K562 (cell line): ENCODE results near the gene NPAS2. TPM values are rescaled to one million over a fixed set of nuclear protein-coding genes. Genes with fewer than 3 reads are reported as not detected.

Experiments
- HMBOX1 ChIP-seq: sonication (generic); IDR thresholded peaks from 2 replicates; pipeline ENCODE4 v1.6.1; 2016
- KLF16 ChIP-seq: IDR thresholded peaks from 2 replicates; pipeline ENCODE4 v1.6.1; 2016; ENCODE audit warnings: antibody characterized with exemption
- ZNF699 ChIP-seq: fragments of 250-450 bp; sonication (Bioruptor Pico); IDR thresholded peaks from 2 replicates; pipeline ENCODE4 v1.8.0; 2021; ENCODE audit warnings: mild to moderate bottlenecking, moderate library complexity; ENCODE audit not compliant: insufficient replicate concordance
- polyA plus RNA-seq, 8 experiments: library from polyadenylated mRNA; depleted of rRNA in 4 of 8; stranded (reverse) in 5 of 8; unstranded in 3 of 8; fragments of >200 nt; fragmentation: Nextera tagmentation in 2 of 8; fragmentation: Illumina TruSeq in 1 of 8; extraction: Ambion mirVana in 2 of 8; extraction: Trizol in 1 of 8; gene quantifications; 2 replicates each; pipeline versions ENCODE4 v1.2.1 to v1.2.3, GENCODE V29; 2011 to 2014; ENCODE audit warnings: inconsistent platforms in 1 of 8, missing spikeins in 1 of 8
- total RNA-seq, 7 experiments: library from RNA; depleted of rRNA in 6 of 7; stranded (reverse); fragments of >200 nt in 6 of 7; fragmentation: Illumina TruSeq in 2 of 7; extraction: Trizol in 2 of 7; gene quantifications; 2 replicates each; pipeline versions ENCODE4 v1.2.1 to v1.2.3, GENCODE V29; 2011 to 2021; ENCODE audit warnings: low replicate concordance in 1 of 7
- TF ChIP-seq, protein P1 (sequence below): fragments of 250-450 bp; sonication (Bioruptor Pico); IDR thresholded peaks from 2 replicates; pipeline ENCODE4 v1.4.0; 2020; ENCODE audit warnings: mild to moderate bottlenecking
- TF ChIP-seq, protein P2 (sequence below): fragments of 450-650 bp; IDR thresholded peaks from 2 replicates; pipeline ENCODE4 v1.6.1; 2016; ENCODE audit warnings: mild to moderate bottlenecking, moderate library complexity
- TF ChIP-seq, protein P3 (sequence below): sonication (generic); formaldehyde crosslinking; IDR thresholded peaks from 2 replicates; pipeline ENCODE4 v1.8.0; 2022; ENCODE audit warnings: mild to moderate bottlenecking, missing genetic modification reagents

Gene NPAS2
- total and polyA plus RNA-seq, 9 of the 15 experiments (the other 6 are each of a cell fraction or from before 2014, with no cell fraction given) = 0.06 to 0.29 (median 0.07) TPM; not detected in 5

DNA sequence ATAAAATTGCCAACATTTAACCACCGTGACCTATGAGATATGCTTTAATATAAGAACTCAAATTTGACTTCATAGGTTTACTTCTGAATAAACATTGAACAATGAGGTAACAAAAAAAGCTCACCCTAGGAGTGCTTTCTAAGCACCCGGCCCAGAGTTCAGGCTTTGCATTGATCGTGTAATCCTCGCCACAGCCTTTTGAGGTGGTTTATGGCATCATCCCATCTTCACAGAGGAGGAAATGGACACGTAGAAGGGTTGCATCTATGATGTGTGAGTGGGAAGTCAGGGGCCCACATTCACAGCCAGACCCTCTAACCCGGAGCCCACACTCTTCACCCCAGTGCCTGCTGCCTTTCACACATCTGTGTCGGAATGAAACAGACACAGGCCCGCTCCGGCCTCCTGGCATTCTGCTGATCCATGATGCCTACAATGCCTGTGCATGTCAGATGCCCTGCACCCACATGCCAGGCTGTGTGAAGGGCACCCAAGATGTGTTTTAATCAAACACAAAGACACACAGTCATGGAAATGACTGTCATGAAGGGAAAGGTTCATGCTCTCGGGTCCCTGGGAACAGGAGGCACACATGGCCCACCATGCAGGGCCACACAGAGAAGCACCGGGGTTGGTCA lies 133.6 kb downstream of the NPAS2 start (continued):
- no peak for TF ChIP-seq HMBOX1
- TF ChIP-seq, protein P1, sequence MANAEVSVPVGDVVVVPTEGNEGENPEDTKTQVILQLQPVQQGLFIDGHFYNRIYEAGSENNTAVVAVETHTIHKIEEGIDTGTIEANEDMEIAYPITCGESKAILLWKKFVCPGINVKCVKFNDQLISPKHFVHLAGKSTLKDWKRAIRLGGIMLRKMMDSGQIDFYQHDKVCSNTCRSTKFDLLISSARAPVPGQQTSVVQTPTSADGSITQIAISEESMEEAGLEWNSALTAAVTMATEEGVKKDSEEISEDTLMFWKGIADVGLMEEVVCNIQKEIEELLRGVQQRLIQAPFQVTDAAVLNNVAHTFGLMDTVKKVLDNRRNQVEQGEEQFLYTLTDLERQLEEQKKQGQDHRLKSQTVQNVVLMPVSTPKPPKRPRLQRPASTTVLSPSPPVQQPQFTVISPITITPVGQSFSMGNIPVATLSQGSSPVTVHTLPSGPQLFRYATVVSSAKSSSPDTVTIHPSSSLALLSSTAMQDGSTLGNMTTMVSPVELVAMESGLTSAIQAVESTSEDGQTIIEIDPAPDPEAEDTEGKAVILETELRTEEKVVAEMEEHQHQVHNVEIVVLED (CRISPR knock-in tag) = no peak
- TF ChIP-seq ZNF699 (CRISPR knock-in tag) = no peak
- TF ChIP-seq, protein P2, sequence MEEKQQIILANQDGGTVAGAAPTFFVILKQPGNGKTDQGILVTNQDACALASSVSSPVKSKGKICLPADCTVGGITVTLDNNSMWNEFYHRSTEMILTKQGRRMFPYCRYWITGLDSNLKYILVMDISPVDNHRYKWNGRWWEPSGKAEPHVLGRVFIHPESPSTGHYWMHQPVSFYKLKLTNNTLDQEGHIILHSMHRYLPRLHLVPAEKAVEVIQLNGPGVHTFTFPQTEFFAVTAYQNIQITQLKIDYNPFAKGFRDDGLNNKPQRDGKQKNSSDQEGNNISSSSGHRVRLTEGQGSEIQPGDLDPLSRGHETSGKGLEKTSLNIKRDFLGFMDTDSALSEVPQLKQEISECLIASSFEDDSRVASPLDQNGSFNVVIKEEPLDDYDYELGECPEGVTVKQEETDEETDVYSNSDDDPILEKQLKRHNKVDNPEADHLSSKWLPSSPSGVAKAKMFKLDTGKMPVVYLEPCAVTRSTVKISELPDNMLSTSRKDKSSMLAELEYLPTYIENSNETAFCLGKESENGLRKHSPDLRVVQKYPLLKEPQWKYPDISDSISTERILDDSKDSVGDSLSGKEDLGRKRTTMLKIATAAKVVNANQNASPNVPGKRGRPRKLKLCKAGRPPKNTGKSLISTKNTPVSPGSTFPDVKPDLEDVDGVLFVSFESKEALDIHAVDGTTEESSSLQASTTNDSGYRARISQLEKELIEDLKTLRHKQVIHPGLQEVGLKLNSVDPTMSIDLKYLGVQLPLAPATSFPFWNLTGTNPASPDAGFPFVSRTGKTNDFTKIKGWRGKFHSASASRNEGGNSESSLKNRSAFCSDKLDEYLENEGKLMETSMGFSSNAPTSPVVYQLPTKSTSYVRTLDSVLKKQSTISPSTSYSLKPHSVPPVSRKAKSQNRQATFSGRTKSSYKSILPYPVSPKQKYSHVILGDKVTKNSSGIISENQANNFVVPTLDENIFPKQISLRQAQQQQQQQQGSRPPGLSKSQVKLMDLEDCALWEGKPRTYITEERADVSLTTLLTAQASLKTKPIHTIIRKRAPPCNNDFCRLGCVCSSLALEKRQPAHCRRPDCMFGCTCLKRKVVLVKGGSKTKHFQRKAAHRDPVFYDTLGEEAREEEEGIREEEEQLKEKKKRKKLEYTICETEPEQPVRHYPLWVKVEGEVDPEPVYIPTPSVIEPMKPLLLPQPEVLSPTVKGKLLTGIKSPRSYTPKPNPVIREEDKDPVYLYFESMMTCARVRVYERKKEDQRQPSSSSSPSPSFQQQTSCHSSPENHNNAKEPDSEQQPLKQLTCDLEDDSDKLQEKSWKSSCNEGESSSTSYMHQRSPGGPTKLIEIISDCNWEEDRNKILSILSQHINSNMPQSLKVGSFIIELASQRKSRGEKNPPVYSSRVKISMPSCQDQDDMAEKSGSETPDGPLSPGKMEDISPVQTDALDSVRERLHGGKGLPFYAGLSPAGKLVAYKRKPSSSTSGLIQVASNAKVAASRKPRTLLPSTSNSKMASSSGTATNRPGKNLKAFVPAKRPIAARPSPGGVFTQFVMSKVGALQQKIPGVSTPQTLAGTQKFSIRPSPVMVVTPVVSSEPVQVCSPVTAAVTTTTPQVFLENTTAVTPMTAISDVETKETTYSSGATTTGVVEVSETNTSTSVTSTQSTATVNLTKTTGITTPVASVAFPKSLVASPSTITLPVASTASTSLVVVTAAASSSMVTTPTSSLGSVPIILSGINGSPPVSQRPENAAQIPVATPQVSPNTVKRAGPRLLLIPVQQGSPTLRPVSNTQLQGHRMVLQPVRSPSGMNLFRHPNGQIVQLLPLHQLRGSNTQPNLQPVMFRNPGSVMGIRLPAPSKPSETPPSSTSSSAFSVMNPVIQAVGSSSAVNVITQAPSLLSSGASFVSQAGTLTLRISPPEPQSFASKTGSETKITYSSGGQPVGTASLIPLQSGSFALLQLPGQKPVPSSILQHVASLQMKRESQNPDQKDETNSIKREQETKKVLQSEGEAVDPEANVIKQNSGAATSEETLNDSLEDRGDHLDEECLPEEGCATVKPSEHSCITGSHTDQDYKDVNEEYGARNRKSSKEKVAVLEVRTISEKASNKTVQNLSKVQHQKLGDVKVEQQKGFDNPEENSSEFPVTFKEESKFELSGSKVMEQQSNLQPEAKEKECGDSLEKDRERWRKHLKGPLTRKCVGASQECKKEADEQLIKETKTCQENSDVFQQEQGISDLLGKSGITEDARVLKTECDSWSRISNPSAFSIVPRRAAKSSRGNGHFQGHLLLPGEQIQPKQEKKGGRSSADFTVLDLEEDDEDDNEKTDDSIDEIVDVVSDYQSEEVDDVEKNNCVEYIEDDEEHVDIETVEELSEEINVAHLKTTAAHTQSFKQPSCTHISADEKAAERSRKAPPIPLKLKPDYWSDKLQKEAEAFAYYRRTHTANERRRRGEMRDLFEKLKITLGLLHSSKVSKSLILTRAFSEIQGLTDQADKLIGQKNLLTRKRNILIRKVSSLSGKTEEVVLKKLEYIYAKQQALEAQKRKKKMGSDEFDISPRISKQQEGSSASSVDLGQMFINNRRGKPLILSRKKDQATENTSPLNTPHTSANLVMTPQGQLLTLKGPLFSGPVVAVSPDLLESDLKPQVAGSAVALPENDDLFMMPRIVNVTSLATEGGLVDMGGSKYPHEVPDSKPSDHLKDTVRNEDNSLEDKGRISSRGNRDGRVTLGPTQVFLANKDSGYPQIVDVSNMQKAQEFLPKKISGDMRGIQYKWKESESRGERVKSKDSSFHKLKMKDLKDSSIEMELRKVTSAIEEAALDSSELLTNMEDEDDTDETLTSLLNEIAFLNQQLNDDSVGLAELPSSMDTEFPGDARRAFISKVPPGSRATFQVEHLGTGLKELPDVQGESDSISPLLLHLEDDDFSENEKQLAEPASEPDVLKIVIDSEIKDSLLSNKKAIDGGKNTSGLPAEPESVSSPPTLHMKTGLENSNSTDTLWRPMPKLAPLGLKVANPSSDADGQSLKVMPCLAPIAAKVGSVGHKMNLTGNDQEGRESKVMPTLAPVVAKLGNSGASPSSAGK = no peak
- TF ChIP-seq, protein P3, sequence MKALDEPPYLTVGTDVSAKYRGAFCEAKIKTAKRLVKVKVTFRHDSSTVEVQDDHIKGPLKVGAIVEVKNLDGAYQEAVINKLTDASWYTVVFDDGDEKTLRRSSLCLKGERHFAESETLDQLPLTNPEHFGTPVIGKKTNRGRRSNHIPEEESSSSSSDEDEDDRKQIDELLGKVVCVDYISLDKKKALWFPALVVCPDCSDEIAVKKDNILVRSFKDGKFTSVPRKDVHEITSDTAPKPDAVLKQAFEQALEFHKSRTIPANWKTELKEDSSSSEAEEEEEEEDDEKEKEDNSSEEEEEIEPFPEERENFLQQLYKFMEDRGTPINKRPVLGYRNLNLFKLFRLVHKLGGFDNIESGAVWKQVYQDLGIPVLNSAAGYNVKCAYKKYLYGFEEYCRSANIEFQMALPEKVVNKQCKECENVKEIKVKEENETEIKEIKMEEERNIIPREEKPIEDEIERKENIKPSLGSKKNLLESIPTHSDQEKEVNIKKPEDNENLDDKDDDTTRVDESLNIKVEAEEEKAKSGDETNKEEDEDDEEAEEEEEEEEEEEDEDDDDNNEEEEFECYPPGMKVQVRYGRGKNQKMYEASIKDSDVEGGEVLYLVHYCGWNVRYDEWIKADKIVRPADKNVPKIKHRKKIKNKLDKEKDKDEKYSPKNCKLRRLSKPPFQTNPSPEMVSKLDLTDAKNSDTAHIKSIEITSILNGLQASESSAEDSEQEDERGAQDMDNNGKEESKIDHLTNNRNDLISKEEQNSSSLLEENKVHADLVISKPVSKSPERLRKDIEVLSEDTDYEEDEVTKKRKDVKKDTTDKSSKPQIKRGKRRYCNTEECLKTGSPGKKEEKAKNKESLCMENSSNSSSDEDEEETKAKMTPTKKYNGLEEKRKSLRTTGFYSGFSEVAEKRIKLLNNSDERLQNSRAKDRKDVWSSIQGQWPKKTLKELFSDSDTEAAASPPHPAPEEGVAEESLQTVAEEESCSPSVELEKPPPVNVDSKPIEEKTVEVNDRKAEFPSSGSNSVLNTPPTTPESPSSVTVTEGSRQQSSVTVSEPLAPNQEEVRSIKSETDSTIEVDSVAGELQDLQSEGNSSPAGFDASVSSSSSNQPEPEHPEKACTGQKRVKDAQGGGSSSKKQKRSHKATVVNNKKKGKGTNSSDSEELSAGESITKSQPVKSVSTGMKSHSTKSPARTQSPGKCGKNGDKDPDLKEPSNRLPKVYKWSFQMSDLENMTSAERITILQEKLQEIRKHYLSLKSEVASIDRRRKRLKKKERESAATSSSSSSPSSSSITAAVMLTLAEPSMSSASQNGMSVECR (CRISPR knock-in tag) = no peak
- no peak for TF ChIP-seq KLF16
